GM18519 (cell line): ENCODE data around the gene EIF1.

ENCODE experiments used
- ATAC-seq: cut with Tn5 transposase; IDR thresholded peaks from one replicate; pipeline ENCODE4 v1.9.1; 2021; ENCODE audit warnings: mild to moderate bottlenecking, moderate library complexity; ENCODE audit not compliant: unreplicated experiment, low FRiP score

The EIF1 gene

DNA sequence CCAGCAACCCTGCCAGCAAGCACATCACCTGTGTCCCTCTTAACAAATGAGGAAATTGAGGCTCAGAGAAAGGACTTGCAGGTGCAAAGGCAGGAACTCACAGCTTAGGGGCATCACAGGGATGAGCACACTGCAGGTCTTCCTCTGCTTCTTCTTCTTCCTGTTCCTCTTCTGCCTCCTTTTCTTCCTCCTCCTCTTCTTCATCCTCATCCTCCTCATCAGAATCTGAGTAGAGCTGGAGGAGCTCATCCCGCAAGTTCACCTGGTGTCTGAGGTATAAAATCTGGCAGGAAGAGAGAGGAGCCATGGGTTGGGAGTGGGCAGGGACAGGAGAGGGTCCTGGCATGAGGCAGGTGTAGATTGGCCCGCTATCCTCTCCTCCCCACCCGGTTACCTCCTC lies 43.2 kb downstream of the EIF1 start:
- ATAC-seq = no peak

DNA sequence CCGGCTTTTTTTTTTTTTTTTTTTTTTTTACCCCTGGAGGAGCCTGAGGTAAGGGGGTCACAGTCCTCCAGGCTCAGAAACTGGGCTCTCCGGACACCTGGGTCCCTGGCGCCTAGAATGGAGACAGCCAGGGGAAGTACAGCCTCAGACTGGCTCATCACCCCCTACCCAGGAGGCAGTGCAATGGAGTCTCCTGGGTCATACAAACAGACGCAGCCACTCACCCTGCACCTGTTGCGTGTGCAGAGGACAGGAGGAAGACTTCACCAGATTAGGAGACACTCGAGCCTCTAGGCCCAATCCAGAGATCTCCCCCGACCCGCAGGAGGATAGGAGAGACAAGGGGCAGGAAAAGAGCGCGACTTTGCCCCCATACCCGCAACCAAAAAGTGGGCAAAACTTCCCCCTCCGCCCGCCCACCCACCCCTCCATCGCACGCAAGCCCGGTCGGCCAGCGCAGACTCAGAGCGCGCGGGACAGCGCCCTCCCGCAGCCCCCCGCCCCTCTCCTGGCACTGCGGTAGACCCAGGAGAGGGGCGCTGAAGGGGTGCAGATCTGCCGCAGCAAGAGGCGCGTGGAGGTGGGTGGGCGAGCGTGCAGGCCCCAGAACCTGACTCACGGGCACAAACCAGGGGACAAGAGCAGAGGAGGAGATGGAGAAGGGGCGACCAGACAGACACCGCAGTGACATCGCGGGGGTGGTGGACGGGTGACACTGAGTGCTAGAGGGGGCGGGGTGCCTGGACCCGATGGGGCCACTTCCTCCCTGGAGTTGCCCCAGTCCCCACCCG lies 44.9 kb downstream of the EIF1 start:
- ATAC-seq = no peak

DNA sequence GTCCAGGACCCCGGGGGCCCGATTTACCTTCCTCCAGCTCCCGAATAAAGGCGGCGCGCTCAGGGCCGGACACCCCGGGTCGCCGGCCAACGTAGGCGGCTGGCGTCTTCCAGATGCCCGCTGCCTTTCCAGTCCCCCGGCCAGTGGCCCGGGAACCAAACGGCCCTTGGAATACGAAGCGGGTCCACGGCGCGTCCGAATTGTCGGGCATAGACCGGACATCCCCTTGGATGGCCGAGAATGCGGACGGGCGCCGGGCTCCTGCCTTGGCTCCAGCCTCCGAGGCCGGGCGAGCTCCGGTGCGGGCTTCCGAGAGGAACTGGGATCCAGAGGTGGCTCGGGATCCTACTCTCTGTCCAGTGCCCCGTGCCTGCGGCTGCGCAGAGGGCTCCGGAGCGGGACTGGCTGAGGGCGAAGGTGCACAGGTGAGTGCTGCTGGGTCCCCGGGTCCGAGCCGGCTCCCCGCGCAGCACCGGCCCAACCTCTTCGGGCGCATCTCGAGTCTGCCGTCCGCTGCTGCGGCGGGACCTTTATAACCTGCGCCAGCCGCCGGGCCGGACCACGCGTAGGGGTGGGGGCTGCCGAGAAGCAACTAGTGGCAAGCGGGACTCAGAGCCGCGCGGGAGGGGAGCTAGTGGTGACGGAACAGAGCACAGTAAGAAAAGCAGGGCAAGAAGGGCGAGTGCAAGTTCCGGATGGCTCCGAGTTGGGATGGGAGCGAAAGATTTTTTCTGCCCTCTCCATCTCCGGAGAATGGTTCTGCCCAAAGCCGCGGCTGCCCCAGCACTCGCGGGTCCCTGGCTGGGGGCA lies 45.7 kb downstream of the EIF1 start, which contains the start of gene HAP1:
Gene HAP1 (minus strand): TSS at position 505 of the 810 bp plus-strand sequence. CDS start 9 bp downstream, at position 496.
- no peak for ATAC-seq

DNA sequence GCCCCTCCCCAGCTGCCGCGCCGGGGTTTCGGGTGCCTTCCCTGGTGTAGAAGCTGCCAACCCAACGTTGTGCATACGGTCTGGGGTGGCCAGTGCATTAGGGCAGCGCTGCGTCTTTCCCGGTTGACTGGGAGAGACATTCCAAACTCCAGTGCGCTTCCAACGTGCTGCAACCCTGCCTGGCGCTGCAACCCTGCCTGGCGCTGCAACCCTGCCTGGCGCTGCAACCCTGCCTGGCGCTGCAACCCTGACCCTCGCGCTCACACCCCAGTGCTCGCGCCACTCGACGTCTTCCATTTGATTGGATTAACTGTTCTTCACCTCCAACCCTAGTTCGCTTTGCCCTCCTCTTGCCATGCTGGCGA lies 46.2 kb downstream of the EIF1 start:
- no peak for ATAC-seq

DNA sequence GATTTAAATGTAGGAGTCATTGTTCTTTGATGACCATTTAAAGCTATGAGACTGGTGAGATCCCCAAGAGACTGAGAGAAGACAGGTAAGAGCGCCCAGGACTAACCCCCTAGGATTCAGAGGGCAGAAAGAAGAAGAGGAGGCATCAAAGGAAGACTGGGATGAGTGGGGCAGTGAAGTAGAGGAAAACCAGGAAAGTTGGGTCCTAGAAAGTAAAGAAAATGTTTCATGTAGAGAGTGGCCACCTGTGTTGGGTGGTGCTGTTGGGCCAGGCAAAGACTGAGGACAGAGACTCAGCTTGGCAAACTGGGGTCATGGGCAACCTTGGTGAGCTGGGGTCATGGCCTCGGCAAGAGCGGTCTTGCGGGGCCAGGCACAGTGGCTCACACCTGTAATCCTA lies 47.1 kb downstream of the EIF1 start:
- ATAC-seq = no peak

DNA sequence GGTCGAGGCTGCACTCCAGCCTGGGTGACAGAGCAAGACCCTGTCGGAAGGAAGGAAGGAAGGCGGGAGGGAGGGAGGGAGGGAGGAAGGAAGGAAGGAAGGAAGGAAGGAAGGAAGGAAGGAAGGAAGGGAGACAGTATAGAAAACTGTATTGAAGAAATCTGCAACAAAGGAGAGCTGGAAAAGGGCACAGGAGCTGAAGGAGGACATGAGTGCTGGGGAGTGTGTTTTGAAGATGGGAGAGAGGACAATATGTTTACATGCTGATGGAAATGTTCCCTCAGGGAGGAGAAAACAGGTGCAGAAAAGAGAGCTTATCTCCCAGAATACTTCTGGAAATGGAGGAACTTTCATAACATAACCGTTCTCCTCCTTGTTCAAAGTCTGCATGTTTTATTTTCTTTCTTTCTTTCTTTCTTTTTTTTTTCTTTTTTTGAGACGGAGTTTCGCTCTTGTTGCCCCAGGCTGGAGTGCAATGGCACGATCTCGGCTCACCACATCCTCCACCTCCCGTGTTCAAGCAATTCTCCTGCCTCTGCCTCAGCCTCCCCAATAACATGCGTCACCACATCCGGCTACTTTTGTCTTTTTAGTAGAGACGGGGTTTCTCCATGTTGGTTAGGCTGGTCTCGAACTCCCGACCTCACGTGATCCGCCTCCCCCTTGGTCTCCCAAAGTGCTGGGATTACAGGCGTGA lies 48.4 kb downstream of the EIF1 start:
- ATAC-seq = no peak

DNA sequence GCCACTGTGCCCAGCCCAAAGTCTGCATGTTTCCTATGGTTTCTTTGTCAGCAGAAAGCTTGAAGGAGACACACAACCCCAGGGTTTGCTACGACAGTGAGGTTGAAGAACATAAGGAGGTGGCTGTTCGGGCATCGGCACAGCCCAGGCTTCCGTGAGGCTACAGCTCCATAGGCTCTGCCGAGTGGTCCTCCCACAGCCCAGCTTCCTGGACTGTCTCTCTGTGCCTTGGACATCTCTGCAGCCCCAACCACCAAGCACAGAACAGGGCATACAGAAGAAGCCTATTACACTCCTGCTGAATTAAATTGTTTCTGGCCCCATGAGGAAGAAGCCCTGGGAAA lies 49.0 kb downstream of the EIF1 start:
- no peak for ATAC-seq

DNA sequence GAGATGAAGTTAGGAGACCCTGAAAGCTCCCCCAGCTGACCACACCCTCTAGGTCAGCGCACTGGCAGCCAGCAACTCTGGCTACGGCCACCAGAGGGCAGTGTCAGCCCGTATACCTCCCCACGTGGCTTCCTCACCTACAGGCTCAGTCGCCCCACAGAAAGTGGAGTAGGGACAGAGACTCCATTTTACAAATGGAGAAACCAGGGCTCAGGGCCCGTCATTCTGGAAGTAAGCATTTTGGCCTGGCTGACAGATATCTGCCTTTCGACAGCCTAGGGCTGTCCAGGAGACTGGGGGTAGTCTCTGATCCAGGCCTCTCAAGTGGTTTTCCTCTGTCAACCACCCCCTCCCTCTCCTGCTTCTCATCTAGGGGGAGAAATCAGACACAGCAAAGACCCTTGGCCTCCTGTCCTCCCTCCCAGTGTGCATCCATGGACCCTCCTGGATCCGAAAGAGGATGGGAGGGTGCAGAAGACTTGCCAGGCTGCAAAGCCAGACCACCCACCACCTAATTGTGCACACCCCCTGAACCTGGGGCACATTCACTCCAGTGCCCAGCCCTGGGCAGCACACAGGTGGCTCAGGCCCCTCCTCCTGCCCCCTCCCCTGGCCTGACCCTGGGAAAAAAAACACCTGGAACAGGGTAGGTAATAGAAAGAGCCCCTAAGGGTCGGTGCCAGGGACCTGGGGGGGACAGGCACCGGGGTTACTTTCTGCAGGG lies 49.6 kb downstream of the EIF1 start:
- no peak for ATAC-seq

DNA sequence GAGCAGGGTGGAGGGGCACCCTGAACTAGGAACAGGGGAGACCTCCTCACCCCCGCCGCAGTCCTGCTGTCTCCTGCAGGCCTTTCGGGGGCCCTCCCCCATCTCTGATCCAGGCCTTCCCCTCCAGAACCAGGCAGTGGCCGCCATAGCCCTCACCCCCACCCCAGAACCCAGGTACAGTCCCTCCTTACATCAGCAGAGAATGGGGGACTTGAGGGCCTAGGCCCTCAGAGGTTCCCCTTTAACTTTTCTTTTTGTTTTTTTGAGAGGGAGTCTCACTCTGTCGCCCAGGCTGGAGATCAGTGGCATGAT lies 50.1 kb downstream of the EIF1 start:
- ATAC-seq = no peak

DNA sequence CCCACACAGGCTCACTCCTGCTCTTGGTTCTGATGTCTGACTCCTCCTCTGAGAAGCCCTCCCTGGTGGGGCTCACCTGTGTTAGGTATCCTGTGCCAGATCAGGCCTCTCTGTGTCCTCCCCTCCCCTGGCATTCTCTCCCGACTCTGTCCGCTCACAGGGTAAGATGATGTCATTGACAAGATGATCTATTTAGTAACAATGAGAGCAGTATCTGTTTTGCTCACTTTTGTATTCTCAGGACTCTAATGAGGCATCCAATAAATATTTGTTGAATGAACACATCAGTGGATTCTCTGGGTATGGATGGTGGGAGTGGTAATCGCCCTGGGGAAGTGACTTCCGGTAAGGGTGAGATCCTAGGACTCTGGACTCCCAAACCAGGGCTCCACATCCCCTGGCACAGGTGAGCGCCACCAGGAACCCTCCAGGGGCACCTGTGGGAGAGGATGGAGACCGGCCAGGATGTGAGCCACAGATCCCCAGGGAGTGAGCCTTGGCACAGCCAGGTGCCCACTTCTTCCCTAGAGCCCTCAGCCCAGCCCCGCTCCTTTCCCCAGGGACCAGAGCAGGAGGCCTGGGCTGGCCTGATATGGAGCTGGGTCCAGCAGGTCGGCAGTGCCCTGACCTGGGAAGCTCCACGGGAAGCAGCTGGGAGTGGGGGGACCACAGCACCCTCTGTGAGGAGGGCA lies 51.1 kb downstream of the EIF1 start:
- ATAC-seq = no peak

DNA sequence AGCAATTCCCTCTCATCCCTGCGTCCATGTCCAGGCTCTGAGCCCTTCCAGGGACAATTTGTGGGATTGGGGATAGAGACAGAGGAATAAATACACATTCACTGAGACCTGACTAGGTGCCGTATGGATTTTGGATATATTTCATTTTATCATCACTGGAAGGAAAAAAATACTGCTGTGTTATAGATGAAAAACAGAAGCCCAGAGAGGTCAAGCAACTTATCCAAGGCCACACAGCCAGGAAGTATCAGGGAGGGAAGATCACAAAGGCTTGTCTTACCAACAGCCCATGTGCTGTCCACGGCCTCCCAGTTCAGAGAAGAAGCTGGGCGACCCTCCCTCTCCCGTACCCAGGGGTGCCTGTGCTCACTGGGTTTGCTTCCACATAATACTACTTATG lies 51.8 kb downstream of the EIF1 start:
- ATAC-seq = no peak

DNA sequence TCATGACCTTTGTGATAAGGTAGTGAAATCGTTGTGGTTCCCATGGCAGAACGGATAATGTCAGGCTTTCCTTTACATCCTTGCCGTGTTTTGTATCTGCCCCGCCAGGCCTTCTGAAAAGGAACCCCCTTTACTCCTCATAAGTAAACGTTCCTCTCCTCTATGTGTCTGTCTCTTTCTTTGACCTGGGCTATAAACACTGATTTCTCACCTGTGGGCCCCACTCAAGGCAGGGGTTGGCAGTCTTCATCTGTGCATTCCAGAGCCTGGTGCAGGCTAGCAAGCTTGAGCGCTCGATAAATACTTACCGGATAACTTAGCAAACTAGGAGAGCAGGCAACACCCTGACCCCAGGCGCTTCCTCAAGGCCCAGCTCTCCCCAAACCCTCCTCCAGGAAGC lies 53.0 kb downstream of the EIF1 start:
- ATAC-seq = no peak
